NOMO-1 treated with DMSO at 0.1 percent for 48 hours (cell line): ENCODE measurements around the gene NTRK2.

Experiments used
- DNase-seq: peaks from one replicate; lab custom pipeline; 2025; ENCODE audit not compliant: unreplicated experiment; lab: John Stamatoyannopoulos, UW

The NTRK2 gene

GRCh38 chr9:85004818-85005413 is 335.4 kb downstream of the NTRK2 start:
- DNase-seq = no peak

GRCh38 chr9:85007748-85008147 is 338.2 kb downstream of the NTRK2 start:
- DNase-seq = no peak

DNA sequence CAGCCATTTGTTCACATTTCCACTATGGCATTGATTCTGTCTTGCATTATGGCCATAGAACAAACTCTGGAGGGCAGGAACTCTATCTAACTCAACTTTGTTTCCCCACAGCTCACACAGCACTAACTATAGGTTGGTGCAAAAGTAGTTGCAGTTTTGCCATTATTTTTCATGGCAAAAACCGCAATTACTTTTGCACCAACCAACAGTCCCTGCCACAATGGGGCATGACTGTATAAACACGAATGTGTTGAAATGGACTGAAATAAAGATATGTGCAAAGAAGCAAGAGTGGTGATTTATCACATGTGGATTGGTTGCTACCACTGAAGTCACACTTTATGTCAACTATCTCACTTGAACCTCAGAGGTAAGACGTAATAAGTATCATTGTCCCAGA is 338.7 kb downstream of the NTRK2 start:
- no peak for DNase-seq

DNA sequence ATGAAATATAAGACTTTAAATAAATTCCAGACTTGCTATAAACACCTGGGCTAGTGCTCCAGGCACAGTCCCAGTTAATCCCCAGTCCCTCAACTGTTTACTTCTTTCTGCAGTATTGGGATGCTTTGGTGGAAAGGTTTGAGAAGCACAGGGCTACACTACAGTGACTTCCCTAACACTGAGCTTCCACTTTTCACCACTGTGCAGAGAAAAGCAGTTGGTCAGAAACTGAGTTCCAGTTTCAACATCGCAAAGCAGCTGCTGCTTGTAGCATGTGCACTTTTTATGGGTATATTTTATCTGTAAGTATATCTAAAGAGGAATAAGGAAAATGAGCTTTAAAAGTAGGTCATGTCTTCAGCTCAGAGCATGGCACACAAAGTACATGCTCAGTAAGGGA is 339.7 kb downstream of the NTRK2 start:
- no peak for DNase-seq

- DNase-seq = no peak
Observed at GRCh38 chr9:85013703-85014102, 344.2 kb downstream of the NTRK2 start.

DNA sequence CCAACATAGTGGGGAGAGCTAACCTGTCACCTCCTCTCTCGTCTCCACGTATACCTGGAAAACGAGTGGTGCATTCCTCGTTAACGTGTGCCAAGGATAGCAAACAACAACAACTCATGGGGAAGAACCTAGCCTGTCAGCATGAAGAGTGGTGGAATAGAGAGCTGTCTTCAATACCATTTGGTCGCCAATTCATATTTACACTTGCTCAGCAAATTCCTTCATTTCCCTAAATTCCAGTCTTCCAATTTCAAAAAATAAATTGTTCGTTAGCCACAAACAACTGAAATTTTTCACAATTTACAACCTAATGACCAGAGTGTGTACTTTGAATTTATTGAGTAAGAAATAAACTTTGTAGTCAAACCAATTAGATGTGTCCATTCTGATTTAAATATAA is 344.8 kb downstream of the NTRK2 start:
- no peak for DNase-seq

DNA sequence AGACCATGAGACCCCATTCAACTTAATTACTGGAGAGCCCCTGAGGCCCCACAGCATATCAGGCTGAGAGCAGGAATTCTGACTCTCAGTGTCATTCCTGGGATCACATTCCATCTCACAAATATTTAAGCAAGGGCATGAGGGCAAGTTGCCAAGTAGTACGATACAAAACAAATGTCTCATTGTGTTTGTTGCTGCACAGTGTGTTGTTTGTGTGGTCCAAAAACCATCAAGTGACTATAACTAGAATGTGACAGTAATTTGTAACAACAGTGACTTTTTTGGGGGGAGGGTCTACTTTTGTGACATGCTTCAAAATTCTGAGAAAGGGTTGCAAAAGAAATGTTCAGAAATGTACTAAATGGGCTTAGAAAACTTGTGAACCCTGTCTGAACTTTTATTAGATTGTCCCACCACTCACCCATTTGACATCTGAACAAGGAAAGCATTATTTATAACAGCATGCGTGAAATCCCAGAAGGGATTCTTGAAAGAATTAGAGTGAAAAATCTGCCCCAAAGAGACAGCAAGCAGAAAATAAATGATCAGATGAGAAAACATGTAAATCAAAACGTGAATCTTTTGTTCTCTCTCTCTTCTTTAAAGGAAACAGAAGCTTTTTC is 347.0 kb downstream of the NTRK2 start:
- no peak for DNase-seq

- DNase-seq = no peak
Observed at GRCh38 chr9:85020791-85021190, 351.3 kb downstream of the NTRK2 start.

- DNase-seq = no peak
Observed at GRCh38 chr9:85021686-85022085, 352.2 kb downstream of the NTRK2 start.

DNA sequence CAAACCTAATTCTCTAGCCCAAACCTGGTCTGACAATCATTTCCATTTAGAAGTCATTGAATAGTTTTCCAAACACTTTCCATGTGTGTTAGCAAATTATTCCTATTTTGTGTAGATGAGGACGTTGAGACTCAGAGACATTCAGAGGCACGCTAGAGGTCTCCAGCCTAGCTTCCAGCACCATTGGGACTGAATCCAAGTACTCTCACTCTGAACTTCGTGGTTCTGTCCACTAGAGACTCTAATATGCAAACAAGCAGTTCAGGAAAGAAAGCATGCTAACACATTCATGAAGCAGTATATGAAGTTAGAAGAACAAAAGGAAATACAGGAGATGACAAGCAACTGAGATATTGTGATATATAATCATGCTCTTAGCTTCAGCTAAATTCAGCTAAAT is 354.8 kb downstream of the NTRK2 start:
- no peak for DNase-seq

- no peak for DNase-seq
Observed at GRCh38 chr9:85025638-85026037, 356.1 kb downstream of the NTRK2 start.

DNA sequence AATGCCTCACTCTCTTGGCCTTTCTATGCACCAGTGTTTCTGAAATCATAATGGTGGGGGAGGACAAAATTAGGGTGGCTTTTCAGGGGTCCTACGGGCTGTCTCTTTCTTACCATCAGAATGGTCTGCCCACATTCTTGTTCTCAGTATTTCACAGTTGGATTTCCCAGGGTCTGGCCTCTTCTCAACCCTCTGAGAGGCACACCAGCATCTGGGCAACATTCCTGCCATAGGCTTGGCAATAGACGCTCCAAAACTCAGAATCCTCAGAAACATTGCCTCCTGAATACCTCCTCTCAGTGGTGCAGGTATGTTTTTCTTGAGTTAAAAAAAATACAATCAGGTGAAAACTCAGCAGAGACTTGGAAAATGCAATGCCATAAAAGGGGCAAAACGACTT is 358.3 kb downstream of the NTRK2 start:
- DNase-seq = no peak

DNA sequence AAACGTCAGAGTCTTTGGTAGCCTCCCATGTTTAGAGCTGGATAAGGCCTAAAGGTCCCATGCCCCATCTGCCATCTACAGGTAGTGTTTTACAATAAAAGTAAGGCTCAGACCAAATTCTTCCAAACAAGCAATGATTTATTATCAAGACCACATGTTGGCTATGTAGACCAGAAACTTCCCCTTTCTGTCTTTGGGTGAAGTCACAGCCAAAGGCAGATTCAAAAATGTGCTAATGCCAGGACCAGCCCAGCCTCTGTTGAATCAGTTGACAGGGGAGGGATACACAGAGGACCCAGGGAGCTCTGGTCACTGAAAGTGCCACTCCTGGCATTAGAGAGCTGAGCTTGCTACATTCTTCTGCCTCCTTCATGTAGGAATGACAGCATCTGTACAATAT is 360.8 kb downstream of the NTRK2 start:
- no peak for DNase-seq

DNA sequence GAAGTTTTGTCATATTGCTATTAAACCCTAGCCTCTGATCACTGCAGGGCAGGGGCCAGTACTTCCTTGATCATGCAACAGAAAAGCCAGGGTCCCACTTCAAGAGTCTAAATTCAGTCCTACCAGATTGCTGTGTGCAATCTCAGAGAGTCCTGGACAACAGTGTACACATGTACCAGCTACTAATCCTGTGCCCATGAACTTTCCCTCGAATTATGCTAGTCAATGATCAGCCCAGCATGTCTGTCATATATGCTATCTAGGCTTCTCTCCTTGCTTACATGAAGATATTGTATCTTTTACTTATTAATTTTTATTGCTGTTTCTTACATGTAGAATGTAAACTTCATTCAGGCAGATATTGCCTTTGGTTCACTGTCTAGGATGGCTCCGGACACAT is 367.0 kb downstream of the NTRK2 start:
- DNase-seq = no peak

DNA sequence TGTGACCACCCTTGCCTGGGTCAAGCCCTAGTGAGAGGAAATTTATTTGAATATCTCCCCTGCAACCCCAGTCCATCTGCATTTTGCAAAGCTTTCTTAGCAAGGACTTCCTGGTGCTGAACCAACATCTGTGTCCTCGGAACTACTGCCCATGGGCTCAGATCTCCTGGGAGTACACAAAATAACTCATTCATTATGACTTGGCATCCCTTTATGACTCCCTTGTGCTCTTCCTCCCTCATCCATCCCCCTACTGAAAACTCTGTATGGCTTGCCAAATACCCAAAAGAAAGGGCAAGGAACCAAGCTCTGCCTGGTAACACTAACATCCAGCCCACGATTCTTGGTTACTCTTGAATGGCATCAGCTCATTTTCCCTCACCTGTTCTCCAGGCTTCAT is 368.5 kb downstream of the NTRK2 start:
- DNase-seq = no peak

DNA sequence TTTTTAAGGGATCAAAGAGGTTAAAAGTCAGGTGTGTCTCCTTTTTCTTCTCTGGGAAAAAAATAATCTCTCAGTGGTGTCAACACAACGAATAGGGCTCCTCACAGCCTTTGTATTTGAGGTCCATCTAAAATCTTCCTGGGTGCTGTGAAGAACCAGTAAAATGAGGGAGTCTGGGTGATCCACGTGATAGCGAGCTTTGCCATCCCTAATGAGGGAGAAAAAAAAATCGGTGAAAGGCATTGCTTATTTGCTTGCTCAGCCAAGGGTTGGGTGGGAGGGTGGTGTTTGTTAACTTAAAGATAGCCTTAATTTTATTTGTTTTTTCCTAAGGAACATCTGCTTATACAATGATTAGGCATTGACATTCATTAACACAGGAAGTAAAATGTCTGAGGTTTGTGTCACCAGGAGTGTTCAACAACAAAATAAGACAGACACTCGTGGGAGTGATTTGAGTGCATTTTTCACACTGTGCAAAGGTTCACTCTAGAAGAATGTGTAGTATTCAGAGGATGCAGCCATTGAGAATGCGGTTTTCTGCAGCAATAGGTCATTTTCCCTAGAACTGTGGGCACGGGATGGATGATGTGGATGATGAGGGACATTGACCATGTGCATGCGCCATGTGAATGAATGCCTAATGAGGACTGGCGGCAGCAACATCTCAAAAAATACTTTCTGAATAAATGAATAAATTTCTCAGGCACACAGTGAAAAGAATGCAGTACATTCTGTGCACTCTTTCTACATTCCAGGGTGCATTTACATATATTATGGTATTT is 369.5 kb downstream of the NTRK2 start:
- DNase-seq = no peak

DNA sequence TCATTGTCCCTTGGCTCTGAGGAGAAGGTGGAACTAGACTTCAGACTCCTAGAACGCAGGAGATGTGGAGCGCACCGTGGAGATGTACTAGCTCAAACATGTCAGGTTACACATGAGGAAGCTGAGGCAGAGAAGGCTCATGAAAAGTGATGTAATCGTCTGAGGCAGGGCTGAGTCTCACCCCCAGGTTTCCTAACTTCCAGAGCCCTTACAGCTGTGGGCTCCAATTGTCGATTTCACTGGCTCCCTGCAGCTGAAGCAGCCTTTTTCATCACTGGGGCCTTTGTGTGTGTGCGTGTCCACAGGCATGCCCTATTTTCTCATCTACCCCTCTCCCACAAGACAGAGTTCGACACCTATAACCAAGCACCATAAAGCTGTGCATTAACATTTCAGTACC is 370.6 kb downstream of the NTRK2 start:
- no peak for DNase-seq

- no peak for DNase-seq
Observed at GRCh38 chr9:85040821-85041465, 371.4 kb downstream of the NTRK2 start.

DNA sequence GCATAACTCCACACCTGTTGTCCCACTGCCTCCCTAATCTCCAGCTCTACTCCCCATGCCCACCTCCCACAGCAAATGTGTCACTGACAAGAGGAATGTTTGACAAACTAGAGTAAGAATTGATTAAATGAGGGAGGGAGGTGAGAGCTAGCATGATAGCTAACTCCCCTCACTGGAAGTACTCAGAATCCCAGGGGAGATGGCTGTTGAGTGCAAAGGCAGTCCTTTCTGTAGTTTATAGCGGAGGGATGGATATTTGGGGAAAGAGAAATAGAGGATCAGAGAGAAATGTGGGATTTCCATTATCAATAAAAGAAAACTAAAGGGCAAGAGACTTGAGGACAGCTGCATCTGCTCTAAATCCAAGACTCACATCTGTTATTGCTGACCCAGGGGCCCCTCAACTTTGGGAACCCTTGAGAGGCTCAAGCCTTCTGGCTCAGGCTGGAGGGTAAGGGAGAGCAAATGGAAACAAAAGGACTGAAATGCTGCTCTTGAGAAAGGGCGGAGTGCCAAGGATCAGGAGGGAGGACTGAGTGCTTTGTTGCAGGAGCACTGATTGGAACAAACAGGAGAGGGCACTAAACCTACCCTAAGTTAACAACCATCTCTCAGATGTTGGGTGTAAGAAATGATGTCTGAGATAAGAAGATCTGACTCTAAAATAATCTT is 372.1 kb downstream of the NTRK2 start:
- DNase-seq = no peak

- no peak for DNase-seq
Observed at GRCh38 chr9:85042981-85043647, 373.6 kb downstream of the NTRK2 start.

- DNase-seq = no peak
Observed at GRCh38 chr9:85045271-85045670, 375.7 kb downstream of the NTRK2 start.
